GM10266 (cell line): Measurements from ENCODE around the gene ETNK2.

Experiments used
- DNase-seq: peaks from one replicate; pipeline ENCODE4 v3.0.0; 2012; ENCODE audit errors: extremely low spot score
- CTCF ChIP-seq: IDR thresholded peaks from 2 replicates; pipeline ENCODE4 v1.5.1; 2012; ENCODE audit warnings: mild to moderate bottlenecking, low read depth; ENCODE audit not compliant: control insufficient read depth, insufficient read depth; ENCODE audit errors: missing control alignments

Gene ETNK2

GRCh38 chr1:204162494-204163074 lies 10.7 kb upstream of the ETNK2 start:
- peak; percentile 83 for DNase-seq

GRCh38 chr1:204161609-204162493 lies 10.0 kb upstream of the ETNK2 start:
- no peak for DNase-seq
- no peak for TF ChIP-seq CTCF

More at GRCh38 chr1:204162494-204163074, 10.7 kb upstream of the ETNK2 start:
- peak; percentile 98 for TF ChIP-seq CTCF

- no peak for DNase-seq
- TF ChIP-seq CTCF: no peak
Observed at GRCh38 chr1:204157962-204158361, 6.1 kb upstream of the ETNK2 start.

- no peak for DNase-seq
- no peak for TF ChIP-seq CTCF
Observed at GRCh38 chr1:204155881-204156280, 4.0 kb upstream of the ETNK2 start.

GRCh38 chr1:204154568-204155255 lies 2.9 kb upstream of the ETNK2 start:
- no peak for TF ChIP-seq CTCF
- no peak for DNase-seq

- no peak for TF ChIP-seq CTCF
- no peak for DNase-seq
Observed at GRCh38 chr1:204153667-204154066, 1.8 kb upstream of the ETNK2 start.
